Rectal smooth muscle tissue (tissue), 1 donor: ENCODE measurements around the gene TAS1R2.

Source experiments
- H3K27ac ChIP-seq: one replicate; pipeline ENCODE4 v1.7.0; 2013; ENCODE audit warnings: low read depth, low read length, inconsistent platforms
- H3K27me3 ChIP-seq: one replicate; pipeline ENCODE4 v1.7.0; 2013; ENCODE audit warnings: low read length; ENCODE audit not compliant: control insufficient read depth, insufficient read depth
- H3K36me3 ChIP-seq: one replicate; pipeline ENCODE4 v1.7.0; 2013; ENCODE audit warnings: low read length; ENCODE audit not compliant: control insufficient read depth, insufficient read depth
- H3K4me1 ChIP-seq: one replicate; pipeline ENCODE4 v1.7.0; 2013; ENCODE audit warnings: low read length; ENCODE audit not compliant: control insufficient read depth, insufficient read depth
- H3K4me3 ChIP-seq: one replicate; pipeline ENCODE4 v1.7.0; 2013; ENCODE audit warnings: low read length
- H3K9ac ChIP-seq: one replicate; pipeline ENCODE4 v1.7.0; 2013; ENCODE audit warnings: low read length

TAS1R2 gene

DNA sequence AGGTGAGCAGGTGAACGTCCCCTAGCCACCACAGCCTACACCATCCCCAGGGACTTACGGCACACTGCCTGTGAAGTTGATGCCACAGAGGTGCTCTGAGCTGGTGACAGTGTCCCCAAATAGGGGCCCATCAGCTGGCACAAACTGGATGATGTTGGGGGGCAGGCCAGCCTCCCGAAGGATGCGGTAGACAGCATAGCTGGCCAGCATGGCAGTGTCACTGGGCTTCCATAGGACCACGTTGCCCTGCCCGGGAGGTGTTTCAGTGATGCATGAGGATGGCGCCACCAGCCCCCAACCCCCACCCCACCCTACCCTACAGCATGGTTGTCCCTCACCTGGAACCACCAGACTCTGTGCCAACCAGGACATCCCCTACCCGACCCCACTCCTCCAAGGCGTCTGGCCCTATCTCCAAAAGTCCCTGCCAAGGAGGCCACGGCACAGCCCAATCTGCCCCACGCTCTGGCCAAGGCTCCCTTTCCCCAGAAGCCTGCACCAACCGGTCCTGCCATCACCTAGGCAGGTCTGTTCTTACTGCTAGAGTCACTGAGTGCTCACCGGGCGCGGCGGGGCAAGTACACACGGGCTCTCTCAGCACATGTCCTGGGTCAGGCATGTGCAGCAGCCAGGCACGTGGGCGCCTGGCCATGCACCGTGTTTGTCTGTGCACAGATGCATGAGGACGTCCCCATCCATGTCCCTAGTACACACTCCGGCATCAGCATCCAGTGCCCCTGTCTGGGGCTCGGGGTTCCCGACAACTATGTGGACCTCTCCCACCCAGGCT, 22.4 kb upstream of the TAS1R2 start:
- Histone ChIP-seq H3K27ac (no peak overlapping the region), H3K9ac (no peak overlapping the region), H3K36me3 (no peaks in the 10 kb centered on the region), H3K4me1 (no peaks in the 10 kb centered on the region), H3K27me3 (no peaks in the 10 kb centered on the region), H3K4me3 (no peak overlapping the region)

DNA sequence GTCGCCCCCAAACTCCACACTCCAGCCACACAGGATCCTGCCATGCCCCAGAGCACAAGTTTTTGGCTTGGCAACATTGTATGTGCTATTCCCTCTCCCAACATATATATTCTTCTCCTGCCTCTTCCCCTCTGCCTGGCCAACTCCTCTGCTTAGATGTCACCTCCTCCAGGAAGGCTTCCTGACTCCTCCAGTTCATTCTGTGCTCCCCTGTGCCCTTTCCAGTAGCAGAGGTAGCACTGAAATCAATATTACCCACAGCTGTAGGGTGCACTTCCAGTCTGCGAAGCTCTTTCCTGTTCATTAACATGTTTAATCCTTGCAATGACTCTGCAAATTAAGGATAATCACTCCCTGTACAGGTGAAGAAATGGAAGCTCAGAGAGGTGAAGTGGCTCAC, 21.7 kb upstream of the TAS1R2 start:
- no peaks in the 10 kb centered on the region for H3K27me3 ChIP-seq
- H3K4me1 ChIP-seq: no peaks in the 10 kb centered on the region
- H3K4me3 ChIP-seq: no peak overlapping the region
- no peak overlapping the region for H3K9ac ChIP-seq
- no peak overlapping the region for H3K27ac ChIP-seq
- no peaks in the 10 kb centered on the region for H3K36me3 ChIP-seq

DNA sequence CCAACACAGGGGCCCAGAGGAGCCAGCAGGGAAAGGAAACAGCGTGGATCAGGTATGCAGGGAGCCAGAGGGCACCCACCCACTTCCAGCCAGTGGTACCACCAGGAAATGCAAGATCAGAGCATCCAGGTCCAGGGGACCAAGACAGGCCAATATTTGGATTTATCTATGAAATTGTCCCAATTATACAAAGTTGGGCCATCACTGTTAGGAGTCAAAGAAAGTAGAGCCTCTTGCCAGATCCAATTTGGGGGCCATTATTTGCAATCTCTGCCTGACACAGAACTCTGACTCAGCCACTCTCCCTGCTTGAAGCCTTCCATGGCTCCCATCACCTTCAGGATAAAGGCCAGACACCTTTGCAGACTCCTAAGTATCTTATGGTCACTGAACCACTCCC, 21.1 kb upstream of the TAS1R2 start:
- H3K4me1 ChIP-seq: no peaks in the 10 kb centered on the region
- H3K27ac ChIP-seq: no peak overlapping the region
- H3K36me3 ChIP-seq: no peaks in the 10 kb centered on the region
- no peaks in the 10 kb centered on the region for H3K27me3 ChIP-seq
- no peak overlapping the region for H3K9ac ChIP-seq
- H3K4me3 ChIP-seq: no peak overlapping the region

DNA sequence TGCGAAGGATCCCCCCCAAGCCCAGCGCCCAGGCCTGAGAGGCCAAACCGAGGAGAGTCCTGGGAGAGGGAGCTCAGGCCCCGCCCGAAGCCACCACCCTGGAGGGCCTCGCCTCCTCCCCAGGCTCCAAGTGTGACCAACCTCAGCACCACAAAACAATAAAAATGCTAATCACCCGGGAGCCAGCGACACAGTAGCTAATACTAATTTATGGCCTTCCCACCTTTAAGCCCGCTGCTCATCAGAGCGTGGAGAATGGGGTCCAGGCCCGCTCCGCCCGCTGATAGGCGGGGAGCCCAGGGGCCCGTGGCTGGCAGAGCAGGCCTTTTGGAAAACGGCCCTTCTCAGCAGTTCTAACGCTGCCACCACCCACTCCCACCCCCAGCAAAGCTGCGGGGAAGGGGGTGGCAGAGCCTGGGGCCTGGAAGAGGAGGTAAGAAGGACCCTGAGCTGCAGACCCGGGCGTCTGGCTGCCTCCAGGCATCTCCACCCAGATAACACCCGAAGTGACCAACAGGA, 20.4 kb upstream of the TAS1R2 start:
- H3K9ac ChIP-seq: no peak overlapping the region
- no peaks in the 10 kb centered on the region for H3K4me1 ChIP-seq
- H3K36me3 ChIP-seq: no peaks in the 10 kb centered on the region
- no peak overlapping the region for H3K27ac ChIP-seq
- no peak overlapping the region for H3K4me3 ChIP-seq
- H3K27me3 ChIP-seq: no peaks in the 10 kb centered on the region

DNA sequence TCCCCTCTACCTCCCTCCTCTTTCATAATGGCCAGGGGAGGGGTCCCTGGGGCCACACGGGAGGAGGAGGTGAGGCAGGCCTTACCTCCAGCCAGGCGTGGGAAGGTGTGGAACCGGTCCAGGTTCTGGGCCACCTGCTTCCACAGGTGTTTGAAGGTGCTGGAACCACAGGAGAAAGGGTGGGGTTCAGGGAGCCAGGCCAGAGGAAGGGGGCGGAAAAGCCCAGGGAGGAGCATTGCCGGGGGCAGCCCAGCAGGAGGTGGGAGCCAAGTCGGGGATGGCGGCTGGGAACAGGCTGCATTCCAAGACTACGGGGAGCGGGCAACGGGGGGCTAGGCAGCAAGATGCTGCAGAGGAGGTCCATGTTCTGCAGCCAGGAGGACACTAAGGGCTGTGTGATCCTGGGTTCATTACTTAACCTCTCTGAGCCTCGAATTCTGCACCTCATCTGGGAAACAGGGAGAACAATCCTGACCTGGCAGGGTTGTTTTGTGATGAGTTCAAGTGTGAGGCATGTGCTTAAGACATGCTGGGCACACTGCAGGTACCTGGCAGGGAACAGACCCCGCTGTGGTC, 19.8 kb upstream of the TAS1R2 start:
- Histone ChIP-seq H3K9ac (no peak overlapping the region), H3K4me3 (no peak overlapping the region), H3K36me3 (no peaks in the 10 kb centered on the region), H3K4me1 (no peaks in the 10 kb centered on the region), H3K27ac (no peak overlapping the region), H3K27me3 (no peaks in the 10 kb centered on the region)

DNA sequence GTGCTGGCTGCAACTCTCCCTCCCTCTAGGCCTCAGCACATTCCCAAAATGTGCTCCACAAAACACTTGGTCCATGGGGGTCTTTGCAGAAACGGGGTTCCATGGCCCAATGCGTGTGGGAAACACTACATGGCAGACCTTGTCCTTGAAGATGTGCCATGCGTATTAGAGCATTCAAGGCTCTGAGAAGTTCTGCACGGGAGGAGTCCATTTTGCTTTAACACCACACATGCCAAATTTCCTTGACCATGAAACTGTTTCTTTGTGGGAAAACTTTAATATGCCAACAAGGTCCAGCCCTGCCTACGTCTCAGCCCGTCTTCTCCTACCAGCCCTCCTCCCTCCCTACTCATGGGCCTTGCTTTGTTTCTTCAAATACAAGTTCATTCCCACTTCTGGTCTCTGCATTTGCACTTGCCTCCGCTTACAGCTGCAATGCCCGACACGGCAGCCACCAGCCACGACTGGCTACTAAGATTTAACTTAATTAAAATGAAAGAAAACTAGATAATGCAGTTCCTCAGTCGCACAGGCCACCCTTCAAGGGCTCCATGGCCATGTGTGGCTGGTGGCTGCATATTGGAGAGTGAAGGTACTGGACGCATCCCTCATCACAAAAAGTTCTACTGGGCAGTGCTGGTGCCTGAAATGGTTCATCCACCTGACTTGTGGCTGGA, 19.2 kb upstream of the TAS1R2 start:
- Histone ChIP-seq H3K27ac (no peak overlapping the region), H3K36me3 (no peaks in the 10 kb centered on the region), H3K27me3 (no peaks in the 10 kb centered on the region), H3K4me1 (no peaks in the 10 kb centered on the region), H3K4me3 (no peak overlapping the region), H3K9ac (no peak overlapping the region)

DNA sequence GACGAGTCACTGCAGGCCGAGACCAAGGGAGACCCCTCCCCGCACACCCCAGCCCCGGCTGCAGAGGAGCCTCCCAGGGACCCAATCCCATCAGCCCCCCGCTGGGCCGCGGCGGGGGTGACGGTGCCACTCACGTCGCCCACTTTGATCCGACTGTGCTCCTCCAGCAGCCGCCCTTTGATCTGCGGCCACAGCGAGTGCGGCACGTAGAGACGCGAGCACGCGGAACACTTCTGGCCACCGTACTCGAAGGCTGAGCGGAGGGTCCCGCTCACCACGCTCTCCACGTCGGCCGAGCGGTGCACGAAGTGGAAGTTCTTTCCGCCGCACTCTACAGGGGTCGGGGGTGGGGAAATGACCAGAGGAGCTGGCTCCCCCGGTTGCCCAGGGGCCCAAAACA, 17.8 kb upstream of the TAS1R2 start:
- no peak overlapping the region for H3K9ac ChIP-seq
- H3K36me3 ChIP-seq: no peaks in the 10 kb centered on the region
- no peaks in the 10 kb centered on the region for H3K4me1 ChIP-seq
- H3K27ac ChIP-seq: no peak overlapping the region
- H3K4me3 ChIP-seq: no peak overlapping the region
- no peaks in the 10 kb centered on the region for H3K27me3 ChIP-seq

DNA sequence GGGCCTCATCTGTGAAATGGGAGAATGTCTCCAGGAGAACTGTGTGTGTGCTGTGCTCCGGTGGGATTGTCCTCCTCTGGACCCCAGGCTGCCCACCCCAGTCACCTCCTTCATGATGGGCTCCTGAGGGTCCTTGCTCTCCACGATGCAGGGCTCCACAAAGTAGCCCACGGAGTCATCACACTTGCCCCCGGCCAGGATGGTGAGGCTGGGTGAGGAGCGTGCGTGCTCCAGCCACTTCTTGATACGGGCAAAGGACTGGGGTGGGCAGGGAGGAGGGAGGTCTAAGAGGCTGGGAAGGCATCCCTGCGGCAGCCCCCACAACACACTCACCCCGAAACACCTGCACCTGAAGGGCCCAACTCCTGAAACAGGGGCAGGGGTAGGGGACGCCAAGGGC, 16.8 kb upstream of the TAS1R2 start:
- no peaks in the 10 kb centered on the region for H3K27me3 ChIP-seq
- H3K4me3 ChIP-seq: no peak overlapping the region
- no peaks in the 10 kb centered on the region for H3K4me1 ChIP-seq
- H3K36me3 ChIP-seq: no peaks in the 10 kb centered on the region
- no peak overlapping the region for H3K9ac ChIP-seq
- no peak overlapping the region for H3K27ac ChIP-seq

DNA sequence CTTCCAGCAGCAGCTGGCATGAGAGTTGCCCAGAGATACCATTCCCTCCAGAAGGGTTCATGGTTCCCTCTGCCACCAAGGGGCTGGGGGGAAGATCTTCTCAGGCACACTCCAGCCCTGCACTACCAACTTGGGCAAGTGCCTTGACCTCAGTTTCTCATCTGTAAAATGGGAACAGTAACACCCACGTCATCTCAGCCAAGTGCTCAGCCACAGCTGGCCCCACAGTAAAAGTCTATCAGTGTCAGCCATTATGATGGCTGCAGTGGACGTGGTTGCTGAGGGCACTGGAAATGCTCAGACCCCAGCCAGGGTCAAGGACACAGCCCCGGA, 16.3 kb upstream of the TAS1R2 start:
- no peaks in the 10 kb centered on the region for H3K4me1 ChIP-seq
- no peak overlapping the region for H3K4me3 ChIP-seq
- H3K27ac ChIP-seq: no peak overlapping the region
- H3K9ac ChIP-seq: no peak overlapping the region
- no peaks in the 10 kb centered on the region for H3K27me3 ChIP-seq
- H3K36me3 ChIP-seq: no peaks in the 10 kb centered on the region

DNA sequence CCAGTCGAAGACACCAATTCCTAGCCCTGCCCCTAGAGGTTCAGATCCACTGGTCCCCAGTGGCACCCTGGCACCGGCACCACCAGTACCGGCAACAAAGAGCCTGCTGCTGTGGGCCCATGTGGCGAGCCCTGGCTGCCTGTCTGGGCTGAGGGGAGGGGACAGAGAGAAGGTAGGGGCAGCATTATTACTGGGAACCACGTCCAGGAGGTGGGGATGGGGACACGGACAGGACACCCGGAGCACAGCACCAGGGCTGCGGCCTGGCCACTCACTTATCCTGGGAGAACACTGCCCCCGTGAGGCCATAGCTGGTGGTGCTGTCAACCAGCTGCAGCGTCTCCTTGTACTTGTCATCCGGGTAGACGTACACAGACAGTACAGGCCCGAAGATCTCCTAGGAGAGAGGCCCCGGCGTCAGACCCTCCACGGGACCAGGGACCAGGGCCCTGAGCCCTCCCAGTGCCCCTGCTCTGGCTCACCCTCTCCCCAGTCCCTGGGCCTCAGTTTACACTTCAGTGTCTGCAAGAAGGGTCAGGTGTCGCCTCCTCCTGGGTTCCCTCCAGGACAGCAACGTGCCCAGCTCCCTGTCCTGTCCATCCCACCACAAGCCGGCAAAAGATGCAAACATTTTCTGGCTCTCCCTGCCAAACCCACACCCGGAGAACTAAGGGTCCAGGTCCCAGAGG, 15.8 kb upstream of the TAS1R2 start:
- Histone ChIP-seq H3K9ac (no peak overlapping the region), H3K4me3 (no peak overlapping the region), H3K4me1 (no peaks in the 10 kb centered on the region), H3K27ac (no peak overlapping the region), H3K27me3 (no peaks in the 10 kb centered on the region), H3K36me3 (no peaks in the 10 kb centered on the region)

DNA sequence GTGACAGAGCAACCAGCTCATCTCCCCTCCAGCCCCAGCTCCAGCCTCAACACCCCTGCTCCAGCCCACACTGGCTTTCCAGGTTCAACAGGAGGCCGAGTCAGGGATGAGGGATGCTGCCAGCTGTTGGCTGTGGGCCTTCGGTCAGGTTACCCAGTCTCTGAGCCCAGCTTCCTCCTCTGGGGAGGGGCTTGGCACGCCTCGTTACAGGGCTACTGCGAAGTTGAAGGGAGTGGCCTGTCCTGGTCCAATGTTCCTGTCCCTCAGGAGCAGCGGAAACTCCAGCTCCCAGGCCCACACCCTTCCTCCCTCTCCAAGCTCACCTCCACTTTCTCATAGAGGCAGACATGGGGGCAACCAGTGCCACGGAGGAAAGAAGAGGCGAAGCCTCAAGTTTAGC, 15.1 kb upstream of the TAS1R2 start:
- Histone ChIP-seq H3K9ac (no peak overlapping the region), H3K36me3 (no peaks in the 10 kb centered on the region), H3K27me3 (no peaks in the 10 kb centered on the region), H3K4me1 (no peaks in the 10 kb centered on the region), H3K27ac (no peak overlapping the region), H3K4me3 (no peak overlapping the region)

DNA sequence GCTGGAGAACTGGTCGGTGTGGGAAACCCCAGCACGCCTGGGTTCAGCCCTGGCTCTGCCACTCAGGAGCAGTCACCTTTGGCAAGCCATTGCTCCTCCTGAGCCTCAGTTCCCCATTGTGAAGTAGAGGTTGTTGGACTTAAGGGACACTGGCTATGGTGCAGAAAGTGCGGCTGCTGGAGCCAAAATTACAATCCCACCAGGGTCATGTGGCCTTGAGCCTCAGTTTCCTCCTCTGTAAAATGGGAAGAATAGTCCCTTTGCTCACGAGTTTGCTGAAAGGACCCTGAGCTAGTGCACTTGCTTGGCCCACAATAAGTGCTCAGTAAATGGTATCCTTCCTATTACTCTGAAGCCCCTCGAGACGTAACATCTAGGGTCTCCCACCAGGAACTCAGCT, 14.6 kb upstream of the TAS1R2 start:
- H3K4me1 ChIP-seq: no peaks in the 10 kb centered on the region
- H3K27ac ChIP-seq: no peak overlapping the region
- no peaks in the 10 kb centered on the region for H3K36me3 ChIP-seq
- H3K27me3 ChIP-seq: no peaks in the 10 kb centered on the region
- no peak overlapping the region for H3K4me3 ChIP-seq
- H3K9ac ChIP-seq: no peak overlapping the region
